Hematopoietic multipotent progenitor cell treated with erythropoietin and hydrocortisone succinate and interleukin-3 and kit ligand, for 8 days (in vitro differentiated cells): ENCODE measurements around the gene SNRNP25.

Experiments
- DNase-seq: peaks from one replicate; pipeline ENCODE4 v3.0.0-alpha.2; 2015

The SNRNP25 gene

DNA sequence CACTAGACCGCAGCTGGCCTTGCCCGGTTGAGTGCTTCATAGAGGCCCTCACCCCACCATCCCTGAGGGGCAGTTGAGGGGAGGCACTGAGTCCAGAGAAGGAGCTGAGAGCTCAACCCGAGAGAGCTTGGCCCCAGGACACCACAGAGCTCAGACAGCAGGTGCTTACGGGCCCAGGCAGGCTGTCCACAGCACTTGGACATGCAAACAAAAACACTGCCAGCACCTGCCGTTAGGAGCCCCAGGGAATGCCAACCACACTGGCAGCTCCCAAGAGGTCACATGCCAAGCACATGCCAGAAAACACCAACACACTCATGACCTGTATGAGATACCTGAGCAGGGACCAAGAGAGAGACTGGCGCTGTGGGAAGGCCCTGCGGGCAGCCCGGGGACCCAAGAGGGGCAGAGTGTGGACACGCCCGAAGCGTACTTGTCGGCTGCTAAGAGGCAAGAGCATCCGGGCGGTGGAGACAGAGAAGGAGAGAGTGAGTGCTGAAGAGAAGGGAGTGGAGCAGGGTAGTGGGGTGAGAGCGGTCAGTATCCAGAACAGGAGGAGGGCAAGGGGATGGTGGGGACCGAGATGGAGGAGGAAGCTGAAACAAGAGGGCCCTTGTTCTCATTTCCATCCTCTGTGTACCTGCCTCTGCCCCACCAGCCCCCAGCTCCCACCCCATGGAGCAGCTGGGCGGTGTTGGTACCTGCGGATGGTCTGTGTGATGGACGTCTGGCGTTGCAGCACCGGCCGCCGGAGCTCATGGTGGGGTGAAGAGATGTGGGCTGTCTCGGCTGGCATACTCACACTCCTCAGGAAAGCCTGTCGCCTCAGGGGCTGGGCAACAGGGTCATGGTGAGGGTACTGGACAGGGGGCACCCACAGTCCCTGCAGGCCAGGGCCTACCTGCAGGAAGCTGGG lies 10.6 kb downstream of the SNRNP25 start:
- no peak for DNase-seq

DNA sequence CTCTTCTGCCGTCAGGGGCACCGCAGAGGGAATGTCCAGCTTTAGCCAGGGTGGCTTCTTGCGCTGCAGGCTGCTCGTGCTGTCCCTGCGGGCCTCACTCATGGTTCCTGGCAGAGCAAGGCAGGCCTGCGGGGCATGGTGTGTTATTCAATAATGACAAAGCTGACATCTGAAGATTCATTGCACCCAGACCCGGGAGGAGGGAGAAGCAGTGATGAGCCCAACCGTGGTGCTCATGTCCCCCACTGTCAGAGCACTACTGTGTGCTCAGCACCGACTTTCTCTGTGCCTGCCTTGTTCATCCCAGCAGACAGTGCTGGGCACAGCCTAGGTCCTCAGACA lies 11.3 kb downstream of the SNRNP25 start:
- no peak for DNase-seq

DNA sequence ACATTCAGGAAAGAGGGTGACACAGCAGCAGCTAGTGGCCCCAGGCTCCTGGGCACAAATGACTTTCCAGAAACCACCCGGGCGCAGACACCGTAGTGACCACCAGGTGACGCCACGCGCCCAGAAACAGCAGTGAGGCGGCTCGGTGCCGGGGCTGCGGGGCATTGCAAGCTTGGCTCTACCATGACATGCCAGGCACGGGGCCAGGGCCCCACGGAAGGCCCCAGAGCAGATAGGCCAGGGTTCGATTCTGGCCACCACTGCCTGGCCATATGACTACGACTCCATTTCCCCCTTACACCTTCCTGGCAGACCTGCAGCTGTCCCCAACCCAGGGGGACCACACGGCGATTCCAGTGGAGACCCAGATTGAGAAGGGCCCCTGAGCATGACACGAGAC lies 12.1 kb downstream of the SNRNP25 start:
- DNase-seq, result peak; percentile 86

DNA sequence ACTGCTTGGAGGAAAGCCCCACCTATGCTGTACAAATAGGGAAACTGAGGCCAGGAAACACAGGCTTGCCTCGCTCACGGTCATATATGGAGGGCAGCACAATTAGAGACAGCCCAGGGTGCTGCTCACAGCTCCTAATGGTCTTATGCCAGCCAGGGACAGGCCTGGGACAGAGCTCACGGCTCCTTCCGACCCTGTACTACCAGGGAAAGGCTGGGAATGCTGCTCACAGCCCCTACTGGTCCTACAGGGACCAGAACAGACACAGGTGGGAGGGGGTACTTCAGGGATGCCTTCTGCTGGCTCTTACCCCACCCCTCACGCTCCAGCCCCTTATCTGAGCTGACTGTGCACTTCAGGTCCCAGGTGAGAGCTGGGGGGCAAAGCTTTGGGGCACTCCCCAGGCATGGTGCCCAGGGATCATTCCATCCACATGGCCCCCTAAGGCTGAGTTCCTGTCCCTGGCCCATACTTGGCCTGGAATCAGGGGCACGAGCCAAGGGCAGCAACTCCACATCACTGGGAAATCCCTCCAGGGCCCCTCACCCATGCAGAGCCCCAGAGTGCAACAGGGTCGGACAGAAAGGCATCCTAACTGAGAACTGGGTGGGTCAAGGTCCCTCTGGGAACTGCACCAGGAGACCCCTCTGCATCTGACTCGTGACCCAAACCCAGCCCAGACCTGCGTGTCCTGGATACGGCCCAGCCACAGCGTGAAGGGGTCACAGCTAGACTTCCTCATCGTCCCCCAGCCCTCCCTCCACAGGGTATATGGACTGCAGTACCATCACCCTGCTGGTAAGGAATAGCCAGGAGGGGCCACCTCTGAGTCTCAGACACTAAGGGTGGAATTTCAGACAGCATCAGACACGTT lies 12.9 kb downstream of the SNRNP25 start:
- no peak for DNase-seq

DNA sequence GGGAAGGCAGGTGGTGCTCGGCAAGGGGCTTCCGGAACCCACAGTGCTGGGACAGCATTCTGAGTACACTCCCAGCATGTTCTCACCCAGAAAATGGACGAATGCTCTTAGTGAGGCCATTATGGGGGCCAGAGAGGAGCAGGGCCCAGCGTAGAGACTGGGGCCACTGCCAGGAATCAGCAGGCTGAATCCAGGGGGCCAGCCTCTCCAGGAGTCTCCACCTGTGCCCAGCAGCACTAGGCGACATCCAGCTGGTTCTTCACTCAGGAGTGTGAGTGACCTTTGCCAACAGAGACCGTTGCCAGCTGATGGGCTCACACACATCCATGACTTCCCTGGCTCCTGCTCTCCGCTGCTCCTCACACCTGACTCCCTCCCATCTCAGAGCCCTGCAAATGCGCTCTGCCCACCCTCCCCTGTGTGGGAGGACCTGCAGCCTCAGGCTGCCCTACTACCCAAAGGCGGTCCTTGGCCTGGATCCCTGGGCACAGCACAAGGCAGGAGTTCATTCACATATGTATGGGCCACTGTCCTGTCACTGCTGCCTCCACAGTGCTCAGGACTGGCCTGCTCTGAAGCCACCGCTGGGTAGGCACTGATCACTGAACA lies 13.7 kb downstream of the SNRNP25 start:
- DNase-seq, result no peak

DNA sequence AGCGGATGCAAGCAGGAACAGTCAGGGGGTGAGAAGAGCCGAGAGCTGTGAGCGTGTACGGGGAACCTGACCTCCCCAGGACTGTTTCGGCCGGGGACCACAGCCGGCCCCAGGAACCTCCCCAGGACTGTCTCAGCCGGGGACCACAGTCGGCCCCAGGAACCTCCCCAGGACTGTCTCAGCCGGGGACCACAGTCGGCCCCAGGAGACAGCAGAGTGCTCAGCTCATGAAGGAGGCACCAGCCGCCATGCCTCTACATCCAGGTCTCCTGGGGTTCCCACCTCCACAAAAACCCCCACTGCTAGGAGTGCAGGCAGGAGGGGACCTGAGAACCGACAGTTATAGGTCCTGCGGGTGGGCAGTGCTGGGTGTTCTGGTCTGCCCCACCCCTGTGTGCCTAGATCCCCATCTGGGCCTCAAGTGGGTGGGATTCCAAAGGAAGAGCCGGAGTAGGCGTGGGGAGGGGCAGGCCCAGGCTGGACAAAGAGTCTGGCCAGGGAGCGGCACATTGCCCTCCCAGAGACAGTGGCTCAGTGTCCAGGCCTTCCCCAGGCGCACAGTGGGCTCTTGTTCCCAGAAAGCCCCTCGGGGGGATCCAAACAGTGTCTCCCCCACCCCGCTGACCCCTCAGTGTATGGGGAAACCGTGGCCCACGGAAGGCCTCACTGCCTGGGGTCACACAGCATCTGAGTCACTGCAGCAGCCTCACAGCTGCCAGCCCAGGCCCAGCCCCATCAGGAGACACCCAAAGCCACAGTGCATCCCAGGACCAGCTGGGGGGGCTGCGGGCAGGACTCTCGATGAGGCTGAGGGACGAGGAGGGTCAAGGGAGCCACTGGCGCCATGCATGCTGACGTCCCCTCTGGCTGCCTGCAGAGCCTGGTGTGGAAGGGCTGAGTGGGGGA lies 14.5 kb downstream of the SNRNP25 start:
- DNase-seq, result no peak

DNA sequence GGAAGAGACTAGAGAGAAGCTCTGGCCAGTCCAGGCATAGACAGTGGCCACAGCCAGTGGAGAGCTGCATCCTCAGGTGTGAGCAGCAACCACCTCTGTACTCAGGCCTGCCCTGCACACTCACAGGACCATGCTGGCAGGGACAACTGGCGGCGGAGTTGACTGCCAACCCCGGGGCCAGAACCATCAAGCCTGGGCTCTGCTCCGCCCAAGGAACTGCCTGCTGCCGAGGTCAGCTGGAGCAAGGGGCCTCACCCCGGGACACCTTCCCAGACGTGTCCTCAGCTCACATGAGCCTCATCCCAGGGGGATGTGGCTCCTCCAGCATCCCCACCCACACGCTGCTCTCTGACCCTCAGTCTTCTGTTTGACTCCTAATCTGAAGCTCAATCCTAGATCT lies 15.6 kb downstream of the SNRNP25 start:
- no peak for DNase-seq

DNA sequence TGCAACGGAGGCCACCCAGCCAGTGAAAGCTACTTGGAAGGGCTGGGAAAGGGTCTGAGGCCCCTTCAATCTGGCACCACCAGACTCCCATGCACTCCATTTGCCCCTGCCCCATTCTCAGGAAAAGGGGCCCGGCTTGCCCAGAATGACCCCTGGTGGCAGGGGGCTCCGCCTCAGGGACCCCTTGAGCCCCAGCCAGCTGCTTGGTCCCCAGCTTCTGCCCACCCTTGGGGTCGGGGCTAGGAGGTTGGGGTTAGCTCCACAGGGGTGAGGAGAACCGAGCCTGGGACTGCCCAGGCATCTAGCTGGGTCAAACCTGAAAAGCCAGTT lies 17.5 kb downstream of the SNRNP25 start:
- DNase-seq, result no peak

DNA sequence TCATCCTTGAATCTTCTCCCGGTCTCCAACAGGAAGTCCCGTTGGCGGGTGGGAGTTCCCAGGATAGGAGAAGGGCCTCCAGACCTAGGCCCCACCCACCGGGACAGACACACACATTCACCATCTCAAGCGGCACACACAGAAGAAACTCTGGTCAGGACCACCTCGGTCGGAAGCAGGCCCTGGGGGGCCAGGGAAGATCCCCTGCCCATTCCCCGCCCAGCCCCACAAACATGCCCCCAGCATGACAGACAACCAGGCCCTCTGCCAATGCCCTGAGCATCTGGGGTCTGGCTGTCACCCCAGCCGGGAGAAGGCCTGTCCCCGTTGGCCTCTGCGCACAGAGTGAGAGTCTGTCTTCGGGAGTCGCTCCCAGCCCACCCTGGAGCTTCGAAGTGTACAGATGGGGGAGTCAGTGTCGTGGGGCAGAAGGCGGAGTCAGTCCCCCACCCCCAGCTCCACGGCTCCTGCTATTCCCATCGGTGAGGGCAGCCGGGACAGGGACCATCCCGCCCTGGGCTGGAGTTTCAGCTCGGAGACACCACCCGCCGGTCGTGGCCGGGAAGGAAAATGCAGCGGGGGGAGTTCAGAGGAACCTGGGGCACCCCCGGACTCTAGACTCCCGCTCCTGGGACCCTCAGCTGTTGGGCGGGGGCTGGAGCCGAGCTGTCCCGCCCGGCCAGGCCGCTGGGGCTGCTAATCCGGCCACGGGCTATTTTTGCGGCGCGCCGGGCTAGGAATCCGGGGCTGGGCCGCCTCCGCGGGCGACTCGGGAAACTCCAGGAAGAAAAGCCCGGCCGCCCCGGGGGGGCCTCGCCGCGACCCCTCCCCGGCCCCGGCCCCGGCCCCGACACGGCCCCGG lies 18.1 kb downstream of the SNRNP25 start:
- DNase-seq, result no peak

DNA sequence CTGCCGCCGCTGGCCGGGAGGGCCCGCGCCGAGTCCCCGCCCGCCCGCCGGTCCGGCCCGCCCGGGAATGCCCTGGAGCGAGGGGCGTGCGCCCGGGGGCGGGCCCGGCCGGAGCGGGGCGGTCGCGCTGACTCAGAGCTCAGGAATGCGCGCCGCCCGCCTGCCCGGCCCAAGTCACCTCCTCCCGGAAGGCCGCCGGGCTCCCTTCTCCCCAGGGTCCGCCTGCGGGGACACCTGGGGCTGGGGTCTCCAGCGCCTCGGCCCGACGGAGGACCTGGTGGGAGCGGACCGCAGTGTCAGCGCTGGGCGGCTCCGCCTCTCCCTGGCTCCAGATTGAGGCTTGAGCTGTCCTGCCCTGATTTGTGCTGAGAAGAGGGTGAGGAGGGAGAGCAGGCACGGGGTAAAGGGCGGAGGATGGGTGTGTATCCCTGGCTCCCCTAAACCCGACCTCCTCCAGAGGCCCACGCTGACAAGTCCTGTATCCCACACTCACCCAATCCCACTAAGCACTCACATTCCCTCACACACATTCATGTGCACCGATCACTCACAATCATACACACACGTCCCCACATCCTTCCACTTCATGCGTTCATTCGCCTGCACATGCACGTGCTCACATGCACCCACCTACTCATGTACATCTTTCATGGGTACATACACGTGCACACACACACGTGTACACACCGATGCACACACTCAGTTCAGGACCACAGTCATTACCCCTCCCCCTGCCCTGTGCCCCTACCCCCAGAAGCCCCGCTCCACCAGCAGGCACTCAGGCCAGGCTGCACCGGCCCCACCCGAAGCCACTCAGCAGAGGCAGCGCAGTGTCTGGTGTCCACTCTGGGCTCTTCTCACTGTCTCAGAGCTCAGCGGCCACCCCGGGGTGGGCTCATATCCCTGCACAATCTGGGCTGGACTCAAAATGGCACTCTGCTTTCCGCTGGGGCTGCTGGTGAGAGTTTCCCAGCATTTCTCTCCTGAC lies 19.2 kb downstream of the SNRNP25 start, which contains the start of gene RHBDF1:
Gene RHBDF1 (minus strand): TSS at position 71 of the 988 bp plus-strand sequence. CDS start 7,616 bp downstream, outside the sequence.
- DNase-seq, result no peak

DNA sequence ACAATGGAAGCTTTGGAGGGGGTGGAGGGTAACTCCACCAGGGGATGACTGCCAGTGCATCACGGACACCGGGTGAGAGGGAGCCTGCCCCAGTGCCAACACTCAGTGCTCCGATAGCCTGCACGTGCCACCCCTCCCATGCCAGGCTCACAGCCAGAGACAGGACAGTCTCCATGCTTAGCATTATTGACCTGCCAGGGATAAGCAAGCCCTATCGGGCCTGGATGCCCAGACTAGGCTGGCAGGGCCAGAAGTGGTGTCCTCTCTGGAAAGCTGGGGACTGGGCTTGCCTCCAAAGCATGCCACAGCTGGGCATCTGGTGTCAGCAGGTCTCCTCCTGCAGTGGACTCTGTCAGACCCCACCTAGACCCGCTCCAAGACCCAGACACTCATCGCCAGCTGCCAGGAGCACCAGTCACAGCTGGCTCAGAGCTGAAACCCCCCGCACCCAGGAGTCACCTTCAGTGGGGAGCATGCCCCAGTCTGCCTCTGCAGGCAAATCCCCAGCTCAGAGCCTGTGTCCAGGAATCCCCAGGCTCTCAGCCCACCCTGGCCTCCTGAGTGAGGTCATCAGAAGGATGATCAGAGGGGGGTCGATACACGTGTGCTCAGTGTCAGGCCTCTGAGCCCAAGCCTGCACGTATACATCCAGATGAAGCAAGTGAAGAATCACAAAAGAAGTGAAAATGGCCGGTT lies 20.6 kb downstream of the SNRNP25 start:
- DNase-seq, result no peak

DNA sequence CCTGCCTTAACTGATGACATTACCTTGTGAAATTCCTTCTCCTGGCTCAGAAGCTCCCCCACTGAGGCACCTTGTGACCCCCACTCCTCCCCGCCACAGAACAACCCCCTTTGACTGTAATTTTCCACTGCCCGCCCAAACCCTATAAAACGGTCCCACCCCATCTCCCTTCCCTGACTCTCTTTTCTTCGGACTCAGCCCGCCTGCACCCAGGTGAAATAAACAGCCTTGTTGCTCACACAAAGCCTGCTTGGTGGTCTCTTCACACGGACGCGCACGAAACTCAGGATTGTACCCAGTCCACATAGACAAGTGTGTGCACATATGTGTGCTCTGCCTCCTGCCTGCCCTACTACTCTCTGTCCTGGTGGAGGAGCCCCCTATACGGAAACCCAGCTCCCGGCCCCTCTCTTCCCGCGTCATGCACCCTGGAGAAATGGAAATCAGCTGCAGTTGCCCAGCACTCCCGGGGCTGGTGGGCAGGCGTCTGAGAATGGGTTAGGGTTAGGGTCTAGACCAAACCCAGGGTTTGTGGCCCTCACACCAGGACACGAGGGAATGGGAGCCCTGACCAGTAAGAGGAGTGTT lies 21.2 kb downstream of the SNRNP25 start:
- no peak for DNase-seq

DNA sequence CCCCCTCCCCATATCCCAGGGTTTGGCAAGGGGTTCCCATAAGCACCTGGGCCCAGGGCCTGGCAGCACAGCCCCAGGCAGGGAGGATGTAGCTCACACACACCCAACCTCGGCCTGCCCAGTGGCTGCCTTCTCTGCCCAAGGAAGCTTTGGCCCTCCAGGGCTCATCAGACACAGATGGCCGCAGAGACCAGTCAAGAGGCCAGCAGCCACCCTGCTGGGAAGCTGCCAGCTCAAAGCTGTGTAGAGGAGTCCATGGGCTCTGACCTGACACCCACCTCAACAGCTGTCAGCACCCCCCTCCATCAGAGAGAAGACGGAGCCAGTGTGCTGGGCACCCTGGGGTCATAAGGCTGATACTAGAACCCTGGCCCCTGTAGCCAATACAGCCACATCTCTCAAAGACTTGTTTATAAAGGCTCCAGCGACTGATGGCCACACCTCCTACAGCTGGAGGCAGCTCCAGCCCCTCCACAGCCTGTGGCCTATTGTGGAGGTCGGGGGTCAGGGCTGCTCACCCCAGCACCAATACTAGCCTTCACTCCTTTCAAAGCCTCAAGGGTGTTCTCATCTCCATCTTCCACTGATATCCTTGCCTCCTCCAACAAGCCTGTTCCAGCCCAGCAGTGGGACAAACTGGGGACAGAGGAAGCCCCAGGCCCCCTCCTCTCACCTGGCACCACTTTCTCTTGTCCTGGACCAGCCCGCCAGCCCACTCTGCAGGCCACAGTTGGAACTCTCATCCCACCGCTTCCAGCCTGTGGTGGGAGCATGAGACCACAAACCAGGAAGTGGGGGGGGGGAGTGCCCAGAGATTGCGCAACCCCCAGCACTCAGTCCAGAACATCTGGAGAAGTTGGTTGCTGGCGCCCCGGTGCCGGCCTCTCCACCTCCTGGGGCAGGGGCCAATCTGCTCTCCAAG lies 22.2 kb downstream of the SNRNP25 start:
- peak; percentile 31 for DNase-seq

DNA sequence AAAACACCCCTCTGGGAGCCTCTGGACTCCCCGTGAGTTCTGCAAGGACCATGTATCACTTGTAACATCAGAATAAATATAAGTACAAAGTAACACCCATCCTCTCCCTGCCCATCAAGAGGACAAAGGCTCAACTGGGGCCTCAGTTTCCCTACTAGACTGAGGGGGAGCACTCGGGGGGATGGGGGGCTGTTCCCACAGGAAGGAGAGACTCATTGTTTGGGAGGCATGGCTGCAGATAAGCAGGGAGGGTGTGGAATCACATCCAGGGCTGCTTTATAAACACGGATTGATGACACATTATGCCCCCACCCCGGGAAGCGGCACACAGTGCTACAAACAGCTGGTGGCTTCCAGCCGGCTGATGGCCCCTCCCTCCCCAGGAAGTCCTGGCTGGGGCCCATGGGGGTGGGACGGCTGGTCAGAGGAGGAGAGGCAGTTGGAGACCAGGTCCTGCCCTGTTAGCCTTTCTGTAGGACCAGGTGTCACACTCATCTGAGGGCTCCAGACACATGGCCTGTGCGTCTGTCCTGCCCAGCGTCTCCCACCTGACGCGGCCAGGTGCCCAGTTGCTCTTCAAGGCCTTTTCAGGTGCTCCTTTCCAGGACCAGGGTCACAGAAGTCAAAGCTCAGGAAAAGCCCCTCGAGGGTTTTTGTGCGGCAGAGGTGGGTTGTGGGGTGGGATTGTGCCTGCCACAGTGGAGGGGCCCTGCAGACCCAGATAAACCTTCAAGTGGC lies 23.1 kb downstream of the SNRNP25 start:
- peak; percentile 38 for DNase-seq

DNA sequence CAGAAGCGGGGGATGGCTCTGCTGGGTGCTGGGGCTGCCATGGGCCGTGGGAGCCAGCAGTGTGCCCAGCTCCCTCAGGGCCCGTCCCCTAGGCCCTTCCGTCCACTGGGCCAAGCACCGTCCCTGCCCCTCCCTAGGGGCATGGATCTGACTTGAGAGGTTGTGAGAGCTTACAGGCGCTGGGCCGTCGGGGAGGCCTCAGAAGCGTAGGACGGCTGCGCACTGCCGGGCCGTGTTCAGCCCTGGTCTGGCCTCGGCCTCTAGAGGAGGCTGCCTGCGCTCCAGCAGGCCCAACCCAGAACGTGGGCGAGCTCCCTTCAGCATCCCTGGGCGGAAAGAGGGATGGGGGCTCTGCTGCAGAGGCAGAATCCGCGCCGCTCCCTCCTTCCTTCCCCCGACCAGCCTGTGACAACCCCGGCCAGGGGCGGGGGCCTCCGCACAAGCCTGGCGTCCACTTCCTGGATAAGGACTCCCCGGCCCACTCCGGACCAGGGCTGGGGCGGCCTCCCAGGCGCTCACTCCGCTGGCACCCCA lies 23.7 kb downstream of the SNRNP25 start:
- DNase-seq, result peak; percentile 36

DNA sequence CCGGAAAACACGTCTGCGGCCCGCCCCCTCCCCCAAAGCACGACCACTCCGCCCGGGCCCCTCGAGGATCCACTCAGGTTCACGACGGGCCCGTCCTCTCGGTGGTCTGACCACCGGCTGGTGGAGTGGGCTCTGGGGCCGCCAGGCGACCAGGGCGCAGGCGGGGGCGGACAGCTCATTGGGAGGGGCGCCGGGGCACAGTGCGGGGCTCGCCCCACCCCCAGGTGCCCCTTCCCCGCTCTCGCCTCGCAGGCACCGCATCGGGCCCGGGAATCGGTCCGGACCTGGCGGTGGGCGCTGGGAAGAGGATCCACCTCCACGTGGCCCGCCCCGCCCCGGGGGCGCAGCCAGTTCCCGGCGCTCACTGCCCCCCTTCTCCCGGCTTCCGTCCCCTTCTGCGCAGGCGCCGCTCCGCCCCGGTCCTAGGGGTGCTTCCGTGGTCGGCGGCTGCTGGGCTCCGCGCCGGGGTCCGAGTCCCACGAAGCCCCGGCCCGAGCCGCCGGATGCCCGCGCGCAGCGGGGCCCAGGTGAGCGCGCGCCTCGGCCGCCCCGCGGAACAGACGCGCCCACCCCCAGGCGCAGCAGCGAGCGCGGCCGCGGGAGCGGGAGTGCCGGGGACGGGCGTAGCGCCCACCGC lies 24.3 kb downstream of the SNRNP25 start, which contains the start of gene MPG:
Gene MPG (plus strand): TSS at position 419 of the 637 bp plus-strand sequence. CDS start 85 bp downstream, at position 504.
- DNase-seq, result peak; percentile 80
